ENCODE measurements around the gene RFC2. TPM values are rescaled to one million over a fixed set of nuclear protein-coding genes. Genes with fewer than 3 reads are reported as not detected.
"Not testable (repeated sequence)": the region's sequence is repeated elsewhere in the genome, so short reads cannot be mapped to it uniquely, and the experiment has no call there.

Gene RFC2
- total RNA-seq, 6 experiments from 2014 or later, result 8.0 to 21.3 (median 12.2) TPM

GRCh38 chr7:74206589-74207120 is 47.5 kb downstream of the RFC2 start:
- H3K27ac ChIP-seq, result no peak overlapping the region
- H3K4me3 ChIP-seq, result peak overlapping the region in 2 of 3 donors; percentile 11 to 28
- no peak for TF ChIP-seq POLR2A (IDR thresholded peaks at IDR 0.05)
- TF ChIP-seq CTCF (IDR thresholded peaks at IDR 0.05), result peak; percentile 97 to 98 (median 98)

GRCh38 chr7:74206052-74206451 is 48.1 kb downstream of the RFC2 start:
- not testable (repeated sequence) for H3K4me3 ChIP-seq, H3K27ac ChIP-seq, H3K36me3 ChIP-seq, H3K4me1 ChIP-seq, ATAC-seq, DNase-seq, H3K27me3 ChIP-seq, H3K9me3 ChIP-seq
- intact Hi-C loops (cut with DNase I), result loop anchor here (5.0 to 10.0 kb wide), 5 partner anchors 69 to 341 kb away; partner anchors contain the start of gene TMEM270 (in 1 of the 2)
- WGBS (ENCODE audit: insufficient coverage, low coverage, low lambda C conversion rate, missing lambda C conversion rate), result 69% methylated on average over 8 of the region's 10 CpGs

More at GRCh38 chr7:74206589-74207120, 47.5 kb downstream of the RFC2 start:
- Histone ChIP-seq H3K36me3 (no peaks in the 10 kb centered on the region), H3K4me1 (no peaks in the 10 kb centered on the region), H3K9me3 (no peaks in the 10 kb centered on the region), H3K27me3 (no peaks in the 10 kb centered on the region)
- ATAC-seq (peak; percentile 96 to 97 (median 97)), DNase-seq (peak; percentile 88 to 90 (median 89))
- intact Hi-C loops (cut with DNase I), result loop anchor here (5.0 to 10.0 kb wide), 5 partner anchors 68 to 342 kb away; partner anchors contain the start of gene TMEM270 (in 1 of the 2)
- 23% methylated on average over 17 of the region's 23 CpGs for WGBS (ENCODE audit: insufficient coverage, low coverage, low lambda C conversion rate, missing lambda C conversion rate)

GRCh38 chr7:74203956-74204618 is 50.1 kb downstream of the RFC2 start:
- ATAC-seq, result no peak
- TF ChIP-seq CTCF (IDR thresholded peaks at IDR 0.05) (no peak), POLR2A (IDR thresholded peaks at IDR 0.05) (no peak)
- WGBS (ENCODE audit: insufficient coverage, low coverage, low lambda C conversion rate, missing lambda C conversion rate), result 67% methylated on average over 1 of the region's 1 CpG
- H3K36me3 ChIP-seq, result no peaks in the 10 kb centered on the region
- DNase-seq, result no peak
- H3K9me3 ChIP-seq, result no peaks in the 10 kb centered on the region
- no peaks in the 10 kb centered on the region for H3K4me1 ChIP-seq
- intact Hi-C loops (cut with DNase I), result loop anchor here (10.0 kb wide), 4 partner anchors 71 to 339 kb away; partner anchors contain the start of gene TMEM270 (in 1 of the 2)
- no peak overlapping the region for H3K4me3 ChIP-seq
- H3K27me3 ChIP-seq, result no peaks in the 10 kb centered on the region
- no peak overlapping the region for H3K27ac ChIP-seq

- WGBS (ENCODE audit: insufficient coverage, low coverage, low lambda C conversion rate, missing lambda C conversion rate), result 28% methylated on average over 12 of the region's 12 CpGs
- no peak overlapping the region for H3K4me3 ChIP-seq
- H3K9me3 ChIP-seq, result no peaks in the 10 kb centered on the region
- H3K4me1 ChIP-seq, result no peaks in the 10 kb centered on the region
- ATAC-seq, result peak; percentile 40 to 50 (median 49)
- H3K27ac ChIP-seq, result no peak overlapping the region
- intact Hi-C loops (cut with DNase I), result loop anchor here (10.0 kb wide), 4 partner anchors 72 to 338 kb away; partner anchors contain the start of gene TMEM270 (in 1 of the 2)
- no peaks in the 10 kb centered on the region for H3K27me3 ChIP-seq
- no peak for DNase-seq
- TF ChIP-seq CTCF (IDR thresholded peaks at IDR 0.05) (peak; percentile 45 to 53 (median 47)), POLR2A (IDR thresholded peaks at IDR 0.05) (no peak)
- H3K36me3 ChIP-seq, result no peaks in the 10 kb centered on the region
Observed at GRCh38 chr7:74202841-74203556, 51.2 kb downstream of the RFC2 start.

Measured in right lobe of liver (tissue), 6 donors.